ENCODE measurements around the gene LRRC32.
"Not testable (repeated sequence)": the region's sequence is repeated elsewhere in the genome, so short reads cannot be mapped to it uniquely, and the experiment has no call there.

LRRC32 gene

DNA sequence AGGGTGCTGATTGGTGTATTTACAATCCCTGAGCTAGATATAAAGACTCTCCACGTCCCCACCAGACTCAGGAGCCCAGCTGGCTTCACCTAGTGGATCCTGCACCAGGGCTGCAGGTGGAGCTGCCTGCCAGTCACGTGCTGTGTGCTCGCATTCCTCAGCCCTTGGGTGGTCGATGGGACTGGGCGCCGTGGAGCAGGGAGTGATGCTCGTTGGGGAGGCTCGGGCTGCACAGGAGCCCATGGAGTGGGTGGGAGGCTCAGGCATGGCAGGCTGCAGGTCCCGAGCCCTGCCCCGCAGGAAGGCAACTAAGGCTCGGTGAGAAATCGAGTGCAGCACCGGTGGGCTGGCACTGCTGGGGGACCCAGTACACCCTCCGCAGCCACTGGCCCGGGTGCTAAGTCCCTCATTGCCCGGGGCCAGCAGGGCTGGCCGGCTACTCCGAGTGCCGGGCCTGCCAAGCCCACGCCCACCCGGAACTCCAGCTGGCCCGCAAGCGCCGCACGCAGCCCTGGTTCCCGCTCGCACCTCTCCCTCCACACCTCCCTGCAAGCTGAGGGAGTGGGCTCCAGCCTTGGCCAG lies 61.6 kb downstream of the LRRC32 start:
- DNase-seq: not testable (repeated sequence)

DNA sequence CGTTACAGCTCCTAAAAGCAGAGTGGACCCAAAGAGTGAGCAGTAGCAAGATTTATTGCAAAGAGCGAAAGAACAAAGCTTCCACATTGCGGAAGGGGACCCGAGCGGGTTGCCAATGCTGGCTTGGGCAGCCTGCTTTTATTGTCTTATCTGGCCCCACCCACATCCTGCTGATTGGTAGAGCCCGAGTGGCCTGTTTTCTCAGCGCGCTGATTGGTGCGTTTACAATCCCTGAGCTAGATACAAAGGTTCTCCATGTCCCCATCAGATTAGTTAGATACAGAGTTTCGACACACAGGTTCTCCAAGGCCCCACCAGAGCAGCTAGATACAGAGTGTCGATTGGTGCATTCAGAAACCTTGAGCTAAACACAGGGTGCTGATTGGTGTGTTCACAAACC lies 62.3 kb downstream of the LRRC32 start:
- DNase-seq: not testable (repeated sequence)
